Mesenchymal stem cell (in vitro differentiated cells and primary cell): ENCODE measurements around the gene PSMG4.

Experiments used
- DNase-seq: peaks from one replicate; pipeline ENCODE4 v3.0.0-alpha.2; 2013
- H2AFZ ChIP-seq: one replicate; pipeline ENCODE4 v1.6.1; 2013; ENCODE audit warnings: low read depth, mild to moderate bottlenecking, control low read depth, inconsistent platforms, low read length, moderate library complexity
- H2AK5ac ChIP-seq: 2 replicates; pipeline ENCODE4 v1.6.1; 2013; ENCODE audit warnings: low read length, moderate library complexity, mild to moderate bottlenecking, inconsistent platforms; ENCODE audit not compliant: severe bottlenecking
- H2BK120ac ChIP-seq: one replicate; pipeline ENCODE4 v1.6.1; 2013; ENCODE audit warnings: low read depth, mild to moderate bottlenecking, inconsistent platforms, low read length, moderate library complexity
- H2BK12ac ChIP-seq, 2 experiments: one replicate each; pipeline ENCODE4 v1.6.1; 2013; ENCODE audit warnings: inconsistent platforms in 2 of 2, low read length in 2 of 2, mild to moderate bottlenecking in 2 of 2, moderate library complexity in 2 of 2, control low read depth in 1 of 2
- H2BK15ac ChIP-seq: one replicate; pipeline ENCODE4 v1.6.1; 2013; ENCODE audit warnings: mild to moderate bottlenecking, low read depth, inconsistent platforms; ENCODE audit not compliant: poor library complexity, severe bottlenecking
- H2BK5ac ChIP-seq: 2 replicates; pipeline ENCODE4 v1.6.1; 2013; ENCODE audit warnings: low read depth, mild to moderate bottlenecking, low read length, control low read depth, inconsistent platforms; ENCODE audit not compliant: poor library complexity, severe bottlenecking
- H3K14ac ChIP-seq, 2 experiments: one replicate each; pipeline ENCODE4 v1.6.1; 2013; ENCODE audit warnings: inconsistent platforms in 2 of 2, low read length in 2 of 2, control low read depth in 1 of 2, mild to moderate bottlenecking in 1 of 2, moderate library complexity in 1 of 2
- H3K18ac ChIP-seq, 2 experiments: one replicate each; pipeline ENCODE4 v1.6.1; 2013; ENCODE audit warnings: inconsistent platforms in 2 of 2, low read length in 2 of 2, control low read depth in 1 of 2, low read depth in 1 of 2, mild to moderate bottlenecking in 1 of 2
- H3K23ac ChIP-seq, 2 experiments: one replicate each; pipeline ENCODE4 v1.6.1; 2013; ENCODE audit warnings: inconsistent platforms in 2 of 2, low read length in 2 of 2, mild to moderate bottlenecking in 2 of 2, moderate library complexity in 2 of 2, control low read depth in 1 of 2
- H3K27ac ChIP-seq: 2 replicates; pipeline ENCODE4 v1.5.1; 2013; ENCODE audit warnings: mild to moderate bottlenecking, moderate library complexity, low read length, control low read depth, inconsistent platforms; ENCODE audit not compliant: poor library complexity, severe bottlenecking
- H3K27me3 ChIP-seq, 2 experiments: 2 replicates each; pipeline versions ENCODE4 v1.6.1 to v1.7.0; 2013; ENCODE audit warnings: low read length in 2 of 2, mild to moderate bottlenecking in 2 of 2, moderate library complexity in 2 of 2, control low read depth in 1 of 2, inconsistent platforms in 1 of 2; ENCODE audit not compliant: control insufficient read depth in 1 of 2, insufficient read depth in 1 of 2
- H3K36me3 ChIP-seq, 2 experiments: 2 replicates each; pipeline versions ENCODE4 v1.6.1 to v1.7.0; 2013; ENCODE audit warnings: low read length in 2 of 2, control low read depth in 1 of 2, inconsistent platforms in 1 of 2, low read depth in 1 of 2, mild to moderate bottlenecking in 1 of 2; ENCODE audit not compliant: insufficient read depth in 2 of 2, control insufficient read depth in 1 of 2
- H3K4ac ChIP-seq, 2 experiments: one replicate each; pipeline ENCODE4 v1.6.1; 2013; ENCODE audit warnings: inconsistent platforms in 2 of 2, low read length in 2 of 2, mild to moderate bottlenecking in 2 of 2, moderate library complexity in 2 of 2, control low read depth in 1 of 2, low read depth in 1 of 2
- H3K4me1 ChIP-seq: 2 replicates; pipeline ENCODE4 v1.6.1; 2013; ENCODE audit warnings: low read depth, low read length, control low read depth; ENCODE audit not compliant: control insufficient read depth, insufficient read depth
- H3K4me2 ChIP-seq: 2 replicates; pipeline ENCODE4 v1.6.1; 2013; ENCODE audit warnings: low read length, mild to moderate bottlenecking, inconsistent platforms; ENCODE audit not compliant: poor library complexity, severe bottlenecking
- H3K4me3 ChIP-seq, 2 experiments: 2 replicates each; pipeline versions ENCODE4 v1.5.1 to v1.7.0; 2013; ENCODE audit warnings: low read length in 2 of 2, mild to moderate bottlenecking in 2 of 2, control low read depth in 1 of 2, low read depth in 1 of 2; ENCODE audit not compliant: insufficient read depth in 1 of 2
- H3K79me1 ChIP-seq: replicated peaks from 2 replicates; pipeline ENCODE4 v1.6.1; 2013; ENCODE audit warnings: mild to moderate bottlenecking, control low read depth, low read length, inconsistent platforms; ENCODE audit not compliant: poor library complexity, severe bottlenecking
- H3K9ac ChIP-seq: 2 replicates; pipeline ENCODE4 v1.7.0; 2013; ENCODE audit warnings: mild to moderate bottlenecking, low read length, moderate library complexity
- H3K9me3 ChIP-seq: 2 replicates; pipeline ENCODE4 v1.7.0; 2013; ENCODE audit warnings: mild to moderate bottlenecking, low read length; ENCODE audit not compliant: control insufficient read depth
- H4K8ac ChIP-seq: one replicate; pipeline ENCODE4 v1.6.1; 2013; ENCODE audit warnings: inconsistent platforms, mild to moderate bottlenecking, low read length, moderate library complexity
- H4K91ac ChIP-seq: one replicate; pipeline ENCODE4 v1.6.1; 2013; ENCODE audit warnings: mild to moderate bottlenecking, low read length, inconsistent platforms
- WGBS: methylation state at CpG from one replicate; pipeline ENCODE4 v1.1.7; 2013; ENCODE audit warnings: mixed read lengths; 5-methylcytosine and 5-hydroxymethylcytosine counted together

The PSMG4 gene

DNA sequence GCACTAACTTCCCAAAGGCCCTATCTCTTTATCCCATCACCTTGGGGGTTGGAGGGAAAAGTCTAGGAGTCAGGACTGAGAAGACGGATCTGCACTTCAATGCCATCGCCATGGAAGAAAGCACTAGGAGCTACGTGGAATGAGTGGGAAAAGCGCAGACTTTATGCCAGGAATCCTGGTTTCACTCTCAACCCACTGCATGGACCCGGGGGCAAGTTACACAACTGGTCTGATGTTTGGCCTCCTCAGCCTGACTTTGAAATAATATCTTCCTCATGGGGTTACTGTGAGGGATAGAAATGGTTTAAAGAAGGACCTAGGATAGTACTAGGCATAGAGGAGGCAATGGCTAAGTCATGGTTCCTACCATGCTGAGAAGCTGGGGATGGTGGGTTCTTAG is 13.5 kb upstream of the PSMG4 start:
- H3K79me1 ChIP-seq: no peaks in the 10 kb centered on the region
- no peak overlapping the region for H4K8ac ChIP-seq
- H3K4ac ChIP-seq: no peak overlapping the region
- peak overlapping the region; percentile 23 for H4K91ac ChIP-seq
- H3K36me3 ChIP-seq: no peaks in the 10 kb centered on the region
- no peak overlapping the region for H3K23ac ChIP-seq
- no peak overlapping the region for H3K14ac ChIP-seq
- H3K27me3 ChIP-seq: peaks cover 0 to 39% of the 10 kb centered on the region in 2 experiments
- H3K9me3 ChIP-seq: no peaks in the 10 kb centered on the region
- no peak overlapping the region for H3K27ac ChIP-seq
- H2AFZ ChIP-seq: no peak overlapping the region
- no peak overlapping the region for H3K18ac ChIP-seq
- H2BK5ac ChIP-seq: no peak overlapping the region
- peak overlapping the region; percentile 58 for H2AK5ac ChIP-seq
- H2BK12ac ChIP-seq: no peak overlapping the region
- DNase-seq: no peak
- H2BK120ac ChIP-seq: no peak overlapping the region
- peak overlapping the region; percentile 2 for H2BK15ac ChIP-seq
- H3K4me2 ChIP-seq: no peak overlapping the region
- no peak overlapping the region for H3K4me3 ChIP-seq
- no peak overlapping the region for H3K9ac ChIP-seq
- WGBS: 99% methylated on average over 5 of the region's 5 CpGs
- peaks cover 20% of the 10 kb centered on the region for H3K4me1 ChIP-seq

DNA sequence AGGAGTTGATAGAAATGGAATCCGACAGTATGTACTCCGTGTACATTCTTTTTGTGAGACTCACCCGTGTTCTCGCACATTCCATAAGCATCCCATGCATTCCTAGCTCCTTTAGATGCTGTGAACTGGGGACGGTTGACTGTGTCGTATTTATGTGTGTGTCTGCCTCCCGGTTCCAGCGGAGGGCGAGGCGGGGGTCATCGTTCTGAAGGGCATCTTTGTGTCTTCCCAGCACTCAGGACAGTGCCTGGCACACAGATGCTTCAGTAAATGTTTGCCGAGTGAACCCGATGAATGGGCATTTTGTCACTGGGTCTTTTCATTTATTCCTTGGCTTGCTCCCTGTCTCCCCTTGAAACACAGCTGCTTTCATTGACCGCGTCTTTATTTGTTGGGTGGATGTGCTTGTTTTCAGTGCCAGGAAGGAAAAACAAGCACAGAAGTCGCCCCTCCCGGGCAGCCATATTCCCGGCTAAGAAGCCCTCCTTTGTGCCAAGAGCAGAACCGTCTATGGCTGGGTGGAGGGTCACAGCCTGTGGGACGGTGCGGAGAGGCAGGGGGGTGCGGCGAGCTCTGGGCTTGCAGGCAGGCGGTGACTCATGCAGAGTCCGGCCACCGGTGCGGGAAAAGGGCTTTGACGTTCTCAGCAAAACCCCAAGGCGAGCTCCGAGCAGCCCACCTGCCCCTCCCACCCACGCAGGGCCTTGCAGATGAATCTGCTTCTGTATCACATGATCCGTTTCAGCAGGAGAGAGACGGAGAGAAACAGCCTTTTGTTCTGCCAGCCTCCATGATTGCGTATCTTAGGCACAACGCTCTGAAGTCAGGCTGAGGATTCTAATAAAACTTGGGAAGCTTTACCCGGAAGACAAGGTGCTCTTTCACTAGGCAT is 11.2 kb upstream of the PSMG4 start:
- Histone ChIP-seq H2BK5ac (no peak overlapping the region), H3K4me2 (peak overlapping the region; percentile 11), H3K14ac (no peak overlapping the region), H2BK120ac (no peak overlapping the region), H3K9ac (peak overlapping the region; percentile 72), H3K23ac (no peak overlapping the region), H3K18ac (peak overlapping the region; percentile 58 to 60), H3K4ac (peak overlapping the region; percentile 42 to 62), H2BK12ac (peak overlapping the region in 1 of 2 experiments; percentile 51), H3K4me1 (peaks cover 24% of the 10 kb centered on the region), H2AFZ (peak overlapping the region; percentile 21), H3K4me3 (peak overlapping the region in 1 of 2 experiments; percentile 75), H4K8ac (peak overlapping the region; percentile 79), H3K36me3 (no peaks in the 10 kb centered on the region), H3K27me3 (peaks cover 0 to 41% of the 10 kb centered on the region in 2 experiments), H3K27ac (peak overlapping the region; percentile 91), H4K91ac (peak overlapping the region; percentile 74), H3K9me3 (no peaks in the 10 kb centered on the region), H3K79me1 (no peaks in the 10 kb centered on the region), H2BK15ac (no peak overlapping the region), H2AK5ac (no peak overlapping the region)
- DNase-seq: peak; percentile 87
- WGBS: 25% methylated on average over 32 of the region's 36 CpGs

GRCh38 chr6:3249821-3250220 is 8.9 kb upstream of the PSMG4 start:
- H3K36me3 ChIP-seq: no peaks in the 10 kb centered on the region
- no peak overlapping the region for H3K4me2 ChIP-seq
- H3K4ac ChIP-seq: no peak overlapping the region
- no peak overlapping the region for H3K18ac ChIP-seq
- peak overlapping the region; percentile 53 for H2AK5ac ChIP-seq
- H3K23ac ChIP-seq: no peak overlapping the region
- H3K4me3 ChIP-seq: no peak overlapping the region
- no peak overlapping the region for H3K14ac ChIP-seq
- H2BK12ac ChIP-seq: no peak overlapping the region
- H2BK120ac ChIP-seq: no peak overlapping the region
- no peak overlapping the region for H4K8ac ChIP-seq
- WGBS: 92% methylated on average over 3 of the region's 3 CpGs
- no peaks in the 10 kb centered on the region for H3K79me1 ChIP-seq
- DNase-seq: no peak
- peaks cover 0 to 21% of the 10 kb centered on the region in 2 experiments for H3K27me3 ChIP-seq
- no peak overlapping the region for H3K9ac ChIP-seq
- H3K9me3 ChIP-seq: no peaks in the 10 kb centered on the region
- no peak overlapping the region for H4K91ac ChIP-seq
- H3K4me1 ChIP-seq: peaks cover 24% of the 10 kb centered on the region
- H2AFZ ChIP-seq: no peak overlapping the region
- H3K27ac ChIP-seq: no peak overlapping the region
- H2BK5ac ChIP-seq: no peak overlapping the region
- no peak overlapping the region for H2BK15ac ChIP-seq

DNA sequence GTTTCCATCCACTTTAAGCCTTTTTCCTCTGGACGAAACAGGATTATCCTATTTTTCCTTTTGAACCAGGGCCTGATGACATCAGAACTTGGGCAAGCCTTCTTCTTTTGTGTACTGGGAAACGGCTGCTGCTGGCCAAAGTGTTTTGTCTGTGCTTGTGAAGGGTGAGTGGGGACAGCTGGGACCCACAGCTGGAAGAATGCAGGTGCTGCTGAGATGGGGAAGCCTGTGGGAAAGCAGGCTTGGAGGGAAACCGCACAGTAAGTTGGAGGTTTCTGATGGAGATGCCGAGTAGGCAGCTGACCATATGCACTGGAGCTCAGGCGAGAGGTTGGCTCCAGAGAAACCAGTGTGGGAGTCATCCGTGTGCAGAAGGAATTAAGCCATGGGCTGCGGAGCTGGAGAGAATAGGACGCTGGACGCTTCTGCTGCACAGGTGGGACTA is 8.5 kb upstream of the PSMG4 start:
- peaks cover 0 to 21% of the 10 kb centered on the region in 2 experiments for H3K27me3 ChIP-seq
- H3K9ac ChIP-seq: no peak overlapping the region
- H2BK5ac ChIP-seq: no peak overlapping the region
- H3K9me3 ChIP-seq: no peaks in the 10 kb centered on the region
- no peak overlapping the region for H3K27ac ChIP-seq
- H3K18ac ChIP-seq: no peak overlapping the region
- H2AK5ac ChIP-seq: no peak overlapping the region
- H3K14ac ChIP-seq: no peak overlapping the region
- no peak overlapping the region for H4K8ac ChIP-seq
- peaks cover 24% of the 10 kb centered on the region for H3K4me1 ChIP-seq
- no peak overlapping the region for H2BK15ac ChIP-seq
- H3K79me1 ChIP-seq: no peaks in the 10 kb centered on the region
- H4K91ac ChIP-seq: no peak overlapping the region
- H3K23ac ChIP-seq: no peak overlapping the region
- 93% methylated on average over 9 of the region's 9 CpGs for WGBS
- H3K4ac ChIP-seq: no peak overlapping the region
- no peak for DNase-seq
- H3K4me3 ChIP-seq: no peak overlapping the region
- no peak overlapping the region for H2AFZ ChIP-seq
- no peaks in the 10 kb centered on the region for H3K36me3 ChIP-seq
- H3K4me2 ChIP-seq: no peak overlapping the region
- H2BK12ac ChIP-seq: no peak overlapping the region
- H2BK120ac ChIP-seq: no peak overlapping the region
